ENCODE data around the gene MRGPRX3. TPM values are rescaled to one million over a fixed set of nuclear protein-coding genes. Genes with fewer than 3 reads are reported as not detected.

The MRGPRX3 gene
- total RNA-seq, result not detected in 2 replicates

DNA sequence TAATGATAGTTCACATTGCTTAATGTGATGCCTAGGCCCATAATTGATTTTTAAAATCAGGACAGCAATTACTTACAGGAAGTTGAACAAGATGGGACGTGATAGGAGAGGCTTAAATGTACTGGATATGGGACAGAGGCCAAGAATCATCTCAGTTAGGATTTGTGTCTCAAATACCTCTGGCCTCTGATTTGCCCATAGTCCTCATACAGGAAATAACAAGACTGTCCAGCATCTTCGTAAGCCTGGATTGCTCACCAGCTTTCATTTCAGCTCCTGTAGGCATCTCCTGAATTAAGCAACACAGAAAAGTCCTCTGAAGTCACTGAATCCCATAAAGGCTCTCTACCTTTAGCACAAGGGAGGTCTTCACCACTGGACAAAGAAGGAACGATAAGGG is at the start of gene MRGPRX3:
Gene MRGPRX3 (plus strand): TSS at position 231 of the 400 bp plus-strand sequence. CDS start 4,632 bp downstream, outside the sequence.

DNA sequence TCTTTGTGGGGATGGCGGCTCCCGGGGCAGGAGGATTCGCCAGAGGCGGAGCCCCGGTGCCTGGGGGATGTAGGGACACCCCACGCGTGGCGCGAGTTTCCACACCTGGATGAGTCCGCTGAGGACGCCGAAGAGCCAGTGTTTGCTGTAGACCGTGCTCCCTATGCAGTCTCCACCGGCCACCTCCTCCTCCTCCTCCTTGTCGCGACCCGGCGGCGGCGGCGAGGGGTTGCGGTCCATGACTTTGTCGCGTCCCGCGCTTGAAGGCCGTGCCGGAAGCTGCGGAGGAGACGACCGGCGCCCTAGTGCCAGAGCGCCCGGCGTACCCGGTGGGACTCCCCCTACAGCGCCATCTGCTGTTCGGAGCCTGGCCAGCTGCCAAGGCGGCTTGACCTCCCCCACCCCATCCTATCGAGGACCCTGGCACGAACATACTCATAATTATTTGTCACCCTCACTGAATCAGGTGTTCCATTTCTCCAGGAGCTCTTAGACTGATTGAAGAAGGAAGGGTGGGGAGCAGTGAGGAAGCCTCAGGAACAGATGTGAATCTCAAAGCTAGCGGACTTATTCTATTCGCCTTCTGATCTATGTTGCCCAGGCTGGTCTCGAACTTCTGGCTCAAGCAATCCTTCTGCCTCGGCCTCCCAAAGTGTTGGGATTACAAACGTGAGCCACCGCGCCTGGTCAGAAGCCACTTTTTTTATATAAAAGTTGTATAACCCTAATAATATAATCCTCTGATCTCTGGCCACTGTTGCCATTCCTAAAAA is 26.4 kb upstream of the MRGPRX3 start, which contains the start of gene SAAL1:
Gene SAAL1 (minus strand): TSS at position 281 of the 773 bp plus-strand sequence. CDS start 41 bp downstream, at position 240.

DNA sequence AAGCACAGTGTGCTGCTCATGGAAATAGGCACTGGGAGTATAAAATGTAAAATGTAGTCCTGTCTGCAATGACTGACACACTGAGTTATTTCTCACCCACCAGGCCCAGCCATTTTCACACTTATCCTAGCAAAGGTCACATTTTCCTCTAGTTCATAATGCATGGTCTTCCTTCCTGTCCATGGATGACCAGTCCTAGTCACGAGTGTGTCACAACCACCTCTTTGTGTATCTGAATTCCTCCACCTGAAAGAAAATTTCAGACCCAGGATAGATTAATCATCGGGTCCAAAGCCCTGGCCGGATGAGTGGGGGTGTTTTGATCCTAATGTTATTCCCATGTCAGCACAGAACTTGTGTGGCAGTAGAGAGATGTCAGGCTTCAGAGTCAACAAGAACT is 40.3 kb downstream of the MRGPRX3 start, which contains the start of gene MRGPRX4:
Gene MRGPRX4 (plus strand): TSS at position 172 of the 400 bp plus-strand sequence. CDS start 420 bp downstream, outside the sequence.

Other genes with a start within 250 kb of the MRGPRX3 start
- 22.0 and 22.1 TPM in 2 replicates for gene SERGEF, start 119.5 kb upstream of the MRGPRX3 start, total RNA-seq
- gene TPH1, start 86.3 kb upstream of the MRGPRX3 start, total RNA-seq, result 0.03 and 0.07 TPM in 2 replicates
- 7.1 and 11.1 TPM in 2 replicates for gene SAAL1, start 26.5 kb upstream of the MRGPRX3 start, total RNA-seq
- gene MRGPRX4, start 40.3 kb downstream of the MRGPRX3 start, total RNA-seq, result not detected in 2 replicates
- not detected in 2 replicates for gene SAA4, start 104.2 kb downstream of the MRGPRX3 start, total RNA-seq
- 0.46 and 40.6 TPM in 2 replicates for gene SAA2, start 116.1 kb downstream of the MRGPRX3 start, total RNA-seq
- 28.7 TPM in 1 of 2 replicates, not detected in the other for gene SAA1, start 133.7 kb downstream of the MRGPRX3 start, total RNA-seq
- 47.5 and 48.2 TPM in 2 replicates for gene HPS5, start 189.6 kb downstream of the MRGPRX3 start, total RNA-seq
- 58.8 and 64.6 TPM in 2 replicates for gene GTF2H1, start 190.0 kb downstream of the MRGPRX3 start, total RNA-seq